Measurements from ENCODE around the gene FBXO22. TPM values are rescaled to one million over a fixed set of nuclear protein-coding genes. Genes with fewer than 3 reads are reported as not detected.

The FBXO22 gene
- total RNA-seq, 4 donors from 2014 or later: 9.9 to 16.7 (median 11.8) TPM

- no peak for DNase-seq (ENCODE audit: low spot score in 2 of 2)
- Histone ChIP-seq H3K4me1 (peaks cover 0 to 22% (median 0%) of the 10 kb centered on the region in 4 donors), H3K9me3 (no peaks in the 10 kb centered on the region), H3K36me3 (peaks cover 0 to 22% (median 0%) of the 10 kb centered on the region in 3 donors), H3K27ac (no peak overlapping the region), H3K4me3 (no peak overlapping the region), H3K27me3 (no peaks in the 10 kb centered on the region)
- WGBS, 2 donors: 74 to 76% methylated on average over 2 of the region's 2 CpGs
- no peak for TF ChIP-seq CTCF (IDR thresholded peaks at IDR 0.05)
- TF ChIP-seq POLR2A (IDR thresholded peaks at IDR 0.05): no peak
- TF ChIP-seq EP300 (IDR thresholded peaks at IDR 0.05): no peak
These were observed 21.8 kb downstream of the FBXO22 start for GRCh38 chr15:75925440-75925839.

GRCh38 chr15:75926931-75927330 lies 23.3 kb downstream of the FBXO22 start:
- no peak for DNase-seq (ENCODE audit: low spot score in 2 of 2)
- TF ChIP-seq CTCF (IDR thresholded peaks at IDR 0.05) (no peak), POLR2A (IDR thresholded peaks at IDR 0.05) (no peak), EP300 (IDR thresholded peaks at IDR 0.05) (no peak)
- 88 to 89% methylated on average over 3 of the region's 3 CpGs for WGBS, 2 donors
- Histone ChIP-seq H3K9me3 (no peaks in the 10 kb centered on the region), H3K36me3 (peaks cover 0 to 29% (median 0%) of the 10 kb centered on the region in 3 donors), H3K4me3 (no peak overlapping the region), H3K4me1 (peaks cover 0 to 20% (median 0%) of the 10 kb centered on the region in 4 donors), H3K27ac (no peak overlapping the region), H3K27me3 (no peaks in the 10 kb centered on the region)

GRCh38 chr15:75927601-75928000 lies 23.9 kb downstream of the FBXO22 start:
- no peak overlapping the region for H3K4me3 ChIP-seq
- H3K9me3 ChIP-seq: no peaks in the 10 kb centered on the region
- no peak overlapping the region for H3K27ac ChIP-seq
- peaks cover 0 to 13% (median 0%) of the 10 kb centered on the region in 4 donors for H3K4me1 ChIP-seq
- H3K36me3 ChIP-seq: peaks cover 0 to 33% (median 0%) of the 10 kb centered on the region in 3 donors
- TF ChIP-seq POLR2A (IDR thresholded peaks at IDR 0.05) (no peak), EP300 (IDR thresholded peaks at IDR 0.05) (no peak), CTCF (IDR thresholded peaks at IDR 0.05) (no peak)
- 78 to 84% methylated on average over 4 of the region's 4 CpGs for WGBS, 2 donors
- no peaks in the 10 kb centered on the region for H3K27me3 ChIP-seq
- DNase-seq (ENCODE audit: low spot score in 2 of 2): no peak

GRCh38 chr15:75928680-75929608 lies 25.3 kb downstream of the FBXO22 start:
- WGBS, 2 donors: 70 to 85% methylated on average over 8 to 9 of the region's 9 CpGs
- TF ChIP-seq EP300 (IDR thresholded peaks at IDR 0.05): no peak
- no peak for TF ChIP-seq CTCF (IDR thresholded peaks at IDR 0.05)
- no peak for TF ChIP-seq POLR2A (IDR thresholded peaks at IDR 0.05)
- Histone ChIP-seq H3K27me3 (no peaks in the 10 kb centered on the region), H3K27ac (no peak overlapping the region), H3K9me3 (no peaks in the 10 kb centered on the region), H3K4me3 (no peak overlapping the region), H3K36me3 (peaks cover 0 to 47% (median 0%) of the 10 kb centered on the region in 3 donors), H3K4me1 (peaks cover 0 to 7% (median 0%) of the 10 kb centered on the region in 4 donors)
- no peak for DNase-seq (ENCODE audit: low spot score in 2 of 2)

Measured in tibial nerve (tissue), 4 donors.